Suppressor macrophage (primary cell): ENCODE measurements around the gene NINL.
"Not testable (repeated sequence)": the region's sequence is repeated elsewhere in the genome, so short reads cannot be mapped to it uniquely, and the experiment has no call there.

Experiments
- DNase-seq, 4 experiments: peaks; one replicate each; pipeline ENCODE4 v3.0.0-alpha.2; 2020 to 2022

The NINL gene

GRCh38 chr20:25592135-25592852, 7.0 kb upstream of the NINL start:
- DNase-seq = no peak

DNA sequence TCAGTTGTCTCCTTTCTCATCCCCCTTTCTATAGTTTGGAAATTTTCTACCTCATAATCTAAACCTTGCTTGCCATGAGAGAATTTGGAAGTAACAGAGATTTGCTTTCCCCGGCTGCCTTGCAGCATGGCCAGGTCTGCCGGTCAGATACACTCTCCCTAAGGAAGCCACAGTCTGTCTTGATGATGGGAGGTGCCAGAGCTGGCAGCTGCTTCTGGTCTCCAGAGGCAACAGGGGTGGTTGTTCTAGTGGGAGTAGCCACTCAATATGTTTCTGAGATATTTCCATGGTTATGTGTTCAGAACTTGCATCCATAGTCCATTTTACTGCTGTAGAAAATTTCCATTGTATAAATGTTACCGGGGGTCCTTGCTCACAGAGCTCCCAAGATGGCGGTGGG, 5.4 kb upstream of the NINL start:
- not testable (repeated sequence) for DNase-seq

DNA sequence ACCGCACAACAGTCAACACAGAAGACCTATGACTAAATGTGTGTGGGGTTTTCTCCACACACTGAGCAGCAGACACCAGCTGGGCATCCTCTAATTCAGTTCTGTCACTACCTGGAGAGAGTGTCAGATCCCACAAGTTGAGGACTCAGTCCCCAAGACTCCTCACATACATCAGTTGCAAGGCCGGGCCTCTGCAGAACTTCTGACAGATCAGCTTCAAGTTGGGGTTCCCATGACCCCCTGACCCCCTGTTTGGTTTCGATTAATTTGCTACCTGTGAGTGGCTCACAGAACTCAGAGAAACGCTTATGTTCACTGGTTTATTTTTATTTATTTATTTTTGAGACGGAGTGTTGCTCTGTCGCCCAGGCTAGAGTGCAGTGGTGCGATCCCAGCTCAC, 3.2 kb upstream of the NINL start:
- no peak for DNase-seq

DNA sequence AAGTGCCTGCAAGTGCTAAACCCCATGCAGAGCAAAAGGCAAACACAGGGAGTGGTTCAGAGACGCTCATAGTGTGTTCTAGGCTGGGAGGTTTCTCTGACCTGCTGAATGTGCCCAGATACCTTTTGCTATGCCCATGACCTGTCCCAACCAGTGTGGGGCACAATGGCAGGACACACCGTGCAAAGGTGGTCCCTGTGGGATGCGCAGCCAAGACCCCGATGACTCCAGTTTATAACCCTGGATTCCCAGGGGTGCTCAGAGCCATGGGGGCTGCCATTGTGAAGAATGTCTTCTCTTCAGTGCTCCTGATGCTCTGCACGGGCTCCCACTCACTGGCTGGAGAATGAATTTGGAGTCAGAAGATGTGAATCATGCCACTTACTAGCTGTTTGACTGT, 2.2 kb upstream of the NINL start:
- no peak for DNase-seq

DNA sequence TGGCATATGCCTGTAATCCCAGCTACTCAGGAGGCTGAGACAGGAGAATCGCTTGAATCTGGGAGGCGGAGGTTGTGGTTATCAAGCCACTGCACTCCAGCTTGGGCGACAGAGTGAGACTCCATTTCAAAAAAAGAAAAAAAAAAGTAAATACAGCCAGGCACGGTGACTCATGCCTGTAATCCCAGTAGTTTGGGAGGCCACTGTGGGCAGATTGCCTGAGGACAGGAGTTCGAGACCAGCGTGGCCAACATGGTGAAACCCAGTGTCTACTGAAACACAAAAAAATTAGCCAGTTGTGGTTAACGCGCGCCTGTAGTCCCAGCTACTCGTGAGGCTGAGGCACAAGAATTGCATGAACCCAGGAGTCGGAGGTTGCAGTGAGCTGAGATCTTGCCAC, 1.5 kb upstream of the NINL start:
- DNase-seq = no peak

- not testable (repeated sequence) for DNase-seq
These were observed 1.7 kb downstream of the NINL start for GRCh38 chr20:25583607-25584006.

- no peak for DNase-seq
These were observed 4.6 kb downstream of the NINL start for GRCh38 chr20:25580711-25581110.

DNA sequence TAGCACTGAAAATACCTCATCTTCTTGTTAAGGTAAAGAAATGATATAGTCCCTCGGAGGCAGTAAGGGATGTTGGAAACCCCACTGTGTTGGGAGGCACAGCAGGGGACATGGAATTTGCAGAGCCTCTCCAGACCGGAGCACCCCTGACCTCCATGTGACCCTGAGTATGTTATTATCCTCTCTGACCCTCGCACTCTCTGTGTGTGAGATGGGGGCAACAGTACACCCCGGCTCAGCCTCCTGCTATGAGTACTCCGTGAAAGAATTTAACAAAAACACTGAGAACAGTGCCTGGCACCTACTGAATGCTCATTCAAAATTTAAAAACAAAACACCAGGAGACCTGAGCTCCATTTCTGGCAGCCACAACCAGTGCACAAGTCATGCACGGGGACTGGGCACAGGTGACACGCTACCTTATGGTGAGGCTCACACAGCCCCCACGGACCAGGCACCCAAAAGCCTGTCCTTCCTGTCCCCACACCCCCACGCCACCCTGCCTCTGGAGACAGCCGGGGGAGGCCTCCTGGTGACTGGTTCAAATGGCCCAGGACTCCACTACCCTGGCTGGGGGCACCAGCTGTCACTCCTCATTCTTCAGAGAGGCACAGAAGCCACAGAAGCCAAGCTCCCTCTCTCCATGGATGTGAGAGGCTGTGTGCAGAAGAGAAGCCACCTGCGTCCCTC, 6.1 kb downstream of the NINL start:
- no peak for DNase-seq

GRCh38 chr20:25576783-25577530, 8.4 kb downstream of the NINL start:
- DNase-seq = no peak

- DNase-seq = peak; percentile 60 to 79 (median 76)
These were observed 10.9 kb downstream of the NINL start for GRCh38 chr20:25574411-25574810.

DNA sequence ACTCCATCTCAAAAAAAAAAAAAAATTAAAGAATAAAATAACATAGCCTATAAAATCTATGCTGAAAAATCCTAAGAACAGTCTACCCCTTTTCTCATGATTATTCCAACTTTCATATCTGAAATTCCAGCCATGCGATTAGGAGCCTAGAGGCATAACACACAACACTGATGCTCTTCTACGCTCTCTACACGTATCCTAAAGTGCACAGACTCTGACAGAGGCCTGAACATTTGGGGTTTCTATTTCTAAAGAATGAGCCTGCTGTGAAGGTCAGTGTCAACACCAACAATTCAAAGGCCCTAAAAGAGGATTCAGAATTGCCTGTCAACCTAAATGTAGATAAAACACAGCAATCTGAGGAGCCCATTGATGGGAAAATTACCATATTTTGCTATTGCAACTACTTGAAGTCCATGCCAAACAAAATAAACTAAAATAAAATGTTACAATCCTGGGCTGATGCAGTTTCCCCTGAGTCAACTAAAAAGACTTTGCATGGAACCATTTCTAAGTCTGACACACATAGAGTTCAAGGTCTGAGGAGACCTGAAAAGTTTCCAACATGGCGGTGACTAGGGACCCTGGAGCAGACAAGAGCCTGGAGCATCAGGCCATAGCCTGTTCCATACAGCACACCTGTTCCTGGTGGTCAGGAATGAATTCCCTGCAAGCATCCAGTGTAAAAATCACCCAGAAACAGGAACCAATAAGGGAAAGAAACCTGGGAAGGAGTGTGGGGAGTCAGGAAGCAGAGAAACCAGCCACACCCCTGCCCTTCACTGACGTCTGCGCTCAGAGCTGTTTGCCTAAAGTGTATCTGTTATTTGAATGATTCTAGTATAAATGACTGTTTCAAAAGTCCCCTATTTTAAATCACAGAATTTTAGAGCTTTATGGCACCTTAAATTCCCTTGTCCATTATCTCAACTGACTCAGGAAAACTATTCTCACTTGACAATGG, 11.8 kb downstream of the NINL start:
- no peak for DNase-seq

- no peak for DNase-seq
These were observed 13.5 kb downstream of the NINL start for GRCh38 chr20:25571817-25572216.

GRCh38 chr20:25571240-25571639, 14.1 kb downstream of the NINL start:
- DNase-seq = no peak

GRCh38 chr20:25570148-25570530, 15.2 kb downstream of the NINL start:
- DNase-seq = no peak

DNA sequence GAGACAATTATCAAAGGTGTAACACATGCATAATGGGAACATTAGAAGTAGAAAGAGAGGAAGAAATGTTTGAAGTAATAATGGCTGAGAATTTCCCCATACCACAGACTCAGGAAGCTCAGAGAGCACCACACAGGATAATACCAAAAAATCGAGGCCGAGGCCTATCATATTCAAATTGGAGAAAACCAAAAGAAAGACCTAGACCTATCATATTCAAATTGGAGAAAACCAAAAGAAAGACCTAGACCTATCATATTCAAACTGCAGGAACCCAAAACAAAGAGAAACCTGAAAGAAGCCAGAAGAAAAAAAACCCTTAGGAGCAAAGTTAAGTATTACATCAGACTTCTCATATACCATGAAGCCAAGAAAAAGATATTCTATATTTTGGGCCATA, 18.0 kb downstream of the NINL start:
- no peak for DNase-seq

DNA sequence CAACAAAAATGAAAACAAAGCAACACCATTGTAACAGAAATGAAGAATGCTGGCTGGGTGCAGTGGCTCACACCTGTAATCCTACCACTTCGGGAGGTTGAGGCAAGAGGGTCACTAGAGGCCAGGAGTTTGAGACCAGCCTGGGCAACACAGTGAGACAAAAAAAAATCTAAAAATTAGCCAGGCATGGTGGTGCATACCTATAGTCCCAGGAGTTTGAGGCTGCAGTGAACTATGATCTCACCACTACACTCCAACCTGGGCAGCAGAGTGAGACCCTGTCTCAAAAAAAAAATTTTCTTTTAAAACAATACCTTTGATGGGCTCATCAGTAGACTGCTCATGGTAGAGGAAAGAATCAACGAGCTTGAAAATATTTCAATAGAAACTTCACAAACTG, 18.5 kb downstream of the NINL start:
- no peak for DNase-seq

DNA sequence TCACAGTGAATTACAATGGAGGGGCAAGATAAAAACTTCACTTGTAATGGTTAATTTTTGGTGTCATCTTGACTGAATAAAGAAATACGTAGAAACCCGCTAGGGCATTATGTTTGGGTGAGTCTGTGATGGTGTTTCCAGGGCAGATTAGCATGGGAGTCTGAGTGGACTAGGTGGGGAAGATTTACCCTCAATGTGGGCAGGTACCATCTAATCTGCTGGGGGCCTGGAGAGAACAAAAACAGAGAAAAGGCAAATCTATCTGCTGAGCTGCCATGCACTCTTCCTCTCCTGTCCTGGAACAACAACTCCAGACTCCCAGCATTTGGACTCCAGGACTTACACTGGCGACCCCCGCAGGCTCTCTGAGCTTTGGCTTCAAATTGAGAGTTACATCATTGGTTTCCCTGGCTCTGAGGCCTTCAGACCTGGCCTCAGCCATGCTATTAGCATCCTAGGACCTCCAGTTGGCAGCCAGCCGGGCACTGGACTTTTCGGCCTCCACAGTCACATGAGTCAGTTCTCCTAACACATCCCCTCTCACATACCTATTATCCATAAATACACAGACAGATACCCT, 19.7 kb downstream of the NINL start:
- DNase-seq = no peak

GRCh38 chr20:25563876-25564275, 21.5 kb downstream of the NINL start:
- no peak for DNase-seq

- DNase-seq = no peak
These were observed 22.0 kb downstream of the NINL start for GRCh38 chr20:25563362-25563761.

DNA sequence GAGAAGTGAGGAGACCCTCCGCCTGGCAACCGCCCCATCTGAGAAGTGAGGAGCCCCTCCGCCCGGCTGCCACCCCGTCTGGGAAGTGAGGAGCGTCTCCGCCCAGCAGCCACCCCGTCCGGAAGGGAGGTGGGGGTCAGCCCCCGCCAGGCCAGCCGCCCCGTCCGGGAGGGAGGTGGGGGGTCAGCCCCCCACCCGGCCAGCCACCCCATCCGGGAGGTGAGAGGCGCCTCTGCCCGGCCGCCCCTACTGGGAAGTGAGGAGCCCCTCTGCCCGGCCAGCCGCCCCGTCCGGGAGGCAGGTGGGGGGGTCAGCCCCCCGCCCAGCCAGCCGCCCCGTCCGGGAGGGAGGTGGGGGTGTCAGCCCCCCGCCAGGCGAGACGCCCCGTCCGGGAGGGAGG, 23.6 kb downstream of the NINL start:
- DNase-seq = not testable (repeated sequence)

DNA sequence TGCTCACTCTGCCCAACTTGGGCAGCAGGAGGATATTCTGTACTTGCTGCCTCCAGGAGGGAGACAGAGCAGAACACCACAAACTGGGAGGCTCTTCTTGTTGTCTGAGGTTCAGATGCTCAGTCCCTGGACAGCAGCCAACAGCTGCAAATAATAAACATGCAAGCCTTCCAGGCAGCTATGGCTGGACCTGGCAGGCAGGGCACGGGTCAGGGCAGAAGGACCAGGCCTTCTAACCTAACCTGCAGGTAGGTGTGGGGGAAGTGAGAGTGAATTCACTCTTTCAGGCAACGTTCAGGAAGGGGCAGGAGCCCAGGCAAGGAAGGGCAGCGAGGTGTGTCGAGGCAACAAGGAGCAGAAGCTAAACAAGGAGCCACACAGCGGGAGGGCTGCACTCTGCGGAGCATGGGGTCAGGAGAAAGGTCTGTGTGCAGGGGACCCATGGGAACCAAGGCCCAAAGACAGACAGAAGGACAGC, 31.5 kb downstream of the NINL start:
- no peak for DNase-seq

GRCh38 chr20:25552977-25553376, 32.4 kb downstream of the NINL start:
- DNase-seq = no peak
